Left ventricle myocardium inferior (tissue), 1 donor: Measurements from ENCODE around the gene DRD2. TPM values are rescaled to one million over a fixed set of nuclear protein-coding genes. Genes with fewer than 3 reads are reported as not detected.
A peak's percentile ranks its signal among the peaks of the same experiment; 100 is the strongest.
"Not testable (repeated sequence)": the region's sequence is repeated elsewhere in the genome, so short reads cannot be mapped to it uniquely, and the experiment has no call there.

ENCODE experiments used
- DNase-seq: peaks from one replicate; pipeline ENCODE4 v3.0.0-alpha.2; 2020
- H3K27ac ChIP-seq: fragments of 200-600 bp; replicated peaks from 2 replicates; pipeline ENCODE4 v1.8.0; 2021
- H3K27me3 ChIP-seq: fragments of 200-600 bp; 2 replicates; pipeline ENCODE4 v1.8.0; 2021; ENCODE audit warnings: low read depth
- H3K36me3 ChIP-seq: fragments of 200-600 bp; 2 replicates; pipeline ENCODE4 v1.8.0; 2021
- H3K4me1 ChIP-seq: fragments of 200-600 bp; 2 replicates; pipeline ENCODE4 v1.8.0; 2021
- H3K4me3 ChIP-seq: fragments of 200-600 bp; 2 replicates; pipeline ENCODE4 v1.8.0; 2021; ENCODE audit warnings: mild to moderate bottlenecking, moderate library complexity
- H3K9me3 ChIP-seq: fragments of 200-600 bp; replicated peaks from 2 replicates; pipeline ENCODE4 v1.8.0; 2021
- CTCF ChIP-seq: fragments of 200-600 bp; IDR thresholded peaks from 2 replicates; pipeline ENCODE4 v1.8.0; 2021; ENCODE audit warnings: antibody characterized with exemption, mild to moderate bottlenecking, borderline replicate concordance
- intact Hi-C: fragments of 100-400 bp; cut with micrococcal nuclease; formaldehyde crosslinking; loops from one replicate; pipeline ENCODE4 v1.11.0; 2022
- long read RNA-seq: library from polyadenylated mRNA; unstranded; transcript quantifications from one replicate; pipeline ENCODE4 v2.0.0, GENCODE V29; 2021
- total RNA-seq: library from RNA; stranded (reverse); fragmentation: NEBNext Ultra II Directional; extraction: Animal tissue kit (Norgen Biotek cat#: 25700); gene quantifications from one replicate; pipeline ENCODE4 v1.2.1, GENCODE V29; 2021
- donor health status: DM: no; HTN: yes; CAD: no; lungs with severe emphysema.

DRD2 gene
- total RNA-seq = not detected
- long read RNA-seq = 0 reads

- no peak for DNase-seq
- intact Hi-C loops = no loop called here
- no peak within 1 kb of the TSS for H3K27ac ChIP-seq
These were observed at the start of gene DRD2 for GRCh38 chr11:113475160-113475761. DRD2 (minus strand) TSS chr11:113475398; CDS start chr11:113424651, 50,747 bp downstream.

GRCh38 chr11:113523906-113524305 lies 48.7 kb upstream of the DRD2 start:
- H3K4me1 ChIP-seq, DNase-seq, H3K27ac ChIP-seq, intact Hi-C loops, H3K36me3 ChIP-seq, H3K4me3 ChIP-seq, H3K9me3 ChIP-seq: not testable (repeated sequence)
- peaks cover 31% of the 10 kb centered on the region for H3K27me3 ChIP-seq

More at GRCh38 chr11:113475160-113475761, at the start of gene DRD2:
- Histone ChIP-seq H3K27me3 (peaks cover 98% of the 10 kb centered on the region), H3K4me1 (peaks cover 6% of the 10 kb centered on the region), H3K9me3 (no peaks in the 10 kb centered on the region), H3K4me3 (peak within 1 kb of the TSS; percentile 14), H3K36me3 (no peaks in the 10 kb centered on the region)
- TF ChIP-seq CTCF = no peak

GRCh38 chr11:113521737-113522517 lies 46.7 kb upstream of the DRD2 start:
- TF ChIP-seq CTCF = no peak
- H3K27me3 ChIP-seq = peaks cover 31% of the 10 kb centered on the region
- no peaks in the 10 kb centered on the region for H3K4me1 ChIP-seq
- no peak overlapping the region for H3K4me3 ChIP-seq
- H3K27ac ChIP-seq = no peak overlapping the region
- DNase-seq = no peak
- intact Hi-C loops = no loop called here
- H3K9me3 ChIP-seq = no peaks in the 10 kb centered on the region
- H3K36me3 ChIP-seq = no peaks in the 10 kb centered on the region

GRCh38 chr11:113519989-113520613 lies 44.9 kb upstream of the DRD2 start:
- DNase-seq = no peak
- intact Hi-C loops = no loop called here
- Histone ChIP-seq H3K27ac (no peak overlapping the region), H3K27me3 (peaks cover 30% of the 10 kb centered on the region), H3K36me3 (no peaks in the 10 kb centered on the region), H3K4me3 (no peak overlapping the region), H3K9me3 (no peaks in the 10 kb centered on the region), H3K4me1 (no peaks in the 10 kb centered on the region)
- no peak for TF ChIP-seq CTCF

- Histone ChIP-seq H3K36me3 (no peaks in the 10 kb centered on the region), H3K9me3 (no peaks in the 10 kb centered on the region), H3K27ac (no peak overlapping the region), H3K27me3 (peaks cover 27% of the 10 kb centered on the region), H3K4me1 (no peaks in the 10 kb centered on the region), H3K4me3 (no peak overlapping the region)
- intact Hi-C loops = no loop called here
- DNase-seq = no peak
- no peak for TF ChIP-seq CTCF
These were observed 43.7 kb upstream of the DRD2 start for GRCh38 chr11:113518716-113519495.
